Measurements from ENCODE around the gene RFX2. TPM values are rescaled to one million over a fixed set of nuclear protein-coding genes. Genes with fewer than 3 reads are reported as not detected.

RFX2 gene
- total and polyA plus RNA-seq, 10 of the 15 experiments (the other 5 are each of a cell fraction or from before 2014, with no cell fraction given), result 3.2 to 9.8 (median 4.7) TPM

- DNase-seq (ENCODE audit: low read depth, low spot score) (no peak), ATAC-seq (no peak), FAIRE-seq (no peak)
- no peak overlapping the region for H3K4me2 ChIP-seq (ENCODE audit: control insufficient read depth, insufficient read depth)
- 95% methylated on average over 4 of the region's 4 CpGs for WGBS (ENCODE audit: insufficient coverage, insufficient replicate concordance, low lambda C conversion rate, missing lambda C conversion rate)
- intact Hi-C loops (cut with micrococcal nuclease; ENCODE audit: unreplicated experiment) (no loop called here), in situ Hi-C loops (cut with MboI) (no loop called here)
- no peak overlapping the region for H2AFZ ChIP-seq (ENCODE audit: control insufficient read depth, low read depth, low read length)
- no peaks in the 10 kb centered on the region for H3K79me2 ChIP-seq (ENCODE audit: control insufficient read depth, insufficient read depth, low read length)
- H3K4me3 ChIP-seq, result no peak overlapping the region
- peaks cover 13% of the 10 kb centered on the region for H3K4me1 ChIP-seq (ENCODE audit: control insufficient read depth, insufficient read depth, low read length)
- ChIA-PET CTCF (interaction anchor here (1.2 to 3.1 kb wide), 4 partner anchors 12 to 266 kb away, joined by 3 to 17 read pairs (median 8); no protein-coding TSS in a partner anchor), SMC1A (ENCODE audit: uncharacterized antibody, unreplicated experiment) (interaction anchor here (0.9 kb wide), 1 partner anchor 12 kb away, joined by 3 read pairs; no protein-coding TSS in a partner anchor), POLR2A (interaction anchor here (0.6 kb wide), 1 partner anchor 1357 kb away, joined by 5 read pairs; no protein-coding TSS in a partner anchor), RAD21 (ENCODE audit: unreplicated experiment) (interaction anchor here (0.7 to 1.0 kb wide), 4 partner anchors 45 to 574 kb away, joined by 3 to 6 read pairs (median 3); no protein-coding TSS in a partner anchor)
- H3K27ac ChIP-seq (ENCODE audit: control insufficient read depth, insufficient read depth), result no peak overlapping the region
- no peak overlapping the region for H3K9ac ChIP-seq (ENCODE audit: control insufficient read depth, insufficient read depth, low read length)
- H3K27me3 ChIP-seq (replicated peaks in 1 of 2; ENCODE audit: control insufficient read depth in 2 of 2, insufficient read depth in 2 of 2, low read length in 1 of 2), result no peaks in the 10 kb centered on the region
- no peaks in the 10 kb centered on the region for H4K20me1 ChIP-seq (ENCODE audit: control insufficient read depth, insufficient read depth)
- TF ChIP-seq FOXM1 (IDR thresholded peaks at IDR 0.05; ENCODE audit: low read depth, low read length) (no peak), SMARCA5 (IDR thresholded peaks at IDR 0.05) (no peak), SMAD1 (IDR thresholded peaks at IDR 0.05; ENCODE audit: low read depth, partially characterized antibody) (no peak), TARDBP (IDR thresholded peaks at IDR 0.05; ENCODE audit: borderline replicate concordance) (no peak), CREB1 (IDR thresholded peaks at IDR 0.05; ENCODE audit: low read depth) (no peak), RCOR1 (conservative IDR thresholded peaks at IDR 0.05; ENCODE audit: low read depth, low read length) (no peak), STAT1 (conservative IDR thresholded peaks at IDR 0.05) (no peak), RUNX3 (IDR thresholded peaks at IDR 0.05; ENCODE audit: low read length) (no peak), RBBP5 (conservative IDR thresholded peaks at IDR 0.05) (no peak), REST (IDR thresholded peaks at IDR 0.05; ENCODE audit: low read depth, low read length) (no peak), NRF1 (conservative IDR thresholded peaks at IDR 0.05; ENCODE audit: low read depth, low read length) (no peak), DPF2 (IDR thresholded peaks at IDR 0.05) (no peak), BCL3 (IDR thresholded peaks at IDR 0.05; ENCODE audit: borderline replicate concordance, insufficient read depth, low read depth, low read length, poor library complexity, severe bottlenecking) (no peak), YBX1 (IDR thresholded peaks at IDR 0.05) (no peak), IRF4 (IDR thresholded peaks at IDR 0.05; ENCODE audit: low read depth, low read length) (no peak), TCF12 (IDR thresholded peaks at IDR 0.05; ENCODE audit: low read depth, low read length) (no peak), NR2C2 (IDR thresholded peaks at IDR 0.05; ENCODE audit: borderline replicate concordance, control insufficient read depth, insufficient read length, low read depth) (no peak), NFYA (IDR thresholded peaks at IDR 0.05; ENCODE audit: borderline replicate concordance, low read depth, low read length) (no peak), SKIL (IDR thresholded peaks at IDR 0.05; ENCODE audit: low read depth, poor library complexity, severe bottlenecking) (no peak), SREBF2 (IDR thresholded peaks at IDR 0.05; ENCODE audit: low read length) (no peak)
- no peaks in the 10 kb centered on the region; the same call in 2 of the 3 replicates for H3K9me3 ChIP-seq (replicated peaks; ENCODE audit: control insufficient read depth, insufficient read depth, low read length)
- H3K36me3 ChIP-seq (ENCODE audit: control insufficient read depth in 2 of 2, insufficient read depth in 2 of 2, low read length in 1 of 2), result no peaks in the 10 kb centered on the region
- BruUV-seq (replicated peaks), result no TSS peak
Observed at GRCh38 chr19:6034512-6034911, 75.8 kb downstream of the RFX2 start.
